ENCODE measurements around the gene ADCK2. TPM values are rescaled to one million over a fixed set of nuclear protein-coding genes. Genes with fewer than 3 reads are reported as not detected.

The ADCK2 gene
- total and polyA plus RNA-seq, 9 of the 15 experiments (the other 6 are each of a cell fraction or from before 2014, with no cell fraction given), result 0.08 to 14.3 (median 9.7) TPM

DNA sequence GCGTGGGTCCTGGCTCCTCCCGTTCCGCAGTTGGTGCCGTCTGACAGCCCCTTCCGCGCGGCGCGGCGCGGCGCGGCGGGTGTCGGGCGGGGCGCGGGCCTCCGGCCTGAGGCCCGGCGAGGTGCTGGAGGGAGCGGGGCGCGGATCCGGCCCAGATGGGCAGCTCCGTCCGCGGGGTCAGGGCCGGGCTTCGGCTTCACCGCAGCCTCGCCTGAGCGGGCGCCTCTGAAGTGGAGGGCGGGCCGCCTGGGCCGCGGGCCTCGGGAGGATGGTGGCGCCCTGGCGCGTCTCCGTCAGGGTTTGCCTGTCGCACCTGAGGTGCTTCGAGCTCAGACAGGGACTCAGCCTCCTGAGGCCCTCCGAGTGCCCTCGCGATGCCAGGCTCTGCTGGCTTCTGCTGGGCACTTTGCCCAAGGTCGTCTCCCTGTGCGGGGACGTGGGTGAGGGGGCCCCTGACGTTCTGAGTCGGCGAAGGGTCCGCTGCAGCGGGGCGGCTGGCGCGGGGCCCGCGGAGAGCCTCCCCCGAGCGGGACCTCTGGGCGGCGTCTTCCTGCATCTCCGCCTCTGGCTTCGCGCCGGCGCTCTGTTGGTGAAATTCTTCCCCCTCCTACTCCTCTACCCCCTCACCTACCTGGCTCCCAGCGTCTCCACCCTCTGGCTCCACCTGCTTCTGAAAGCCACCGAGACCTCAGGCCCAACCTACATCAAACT is 473 bp downstream of the ADCK2 start (continued):
- TF ChIP-seq, protein P1, sequence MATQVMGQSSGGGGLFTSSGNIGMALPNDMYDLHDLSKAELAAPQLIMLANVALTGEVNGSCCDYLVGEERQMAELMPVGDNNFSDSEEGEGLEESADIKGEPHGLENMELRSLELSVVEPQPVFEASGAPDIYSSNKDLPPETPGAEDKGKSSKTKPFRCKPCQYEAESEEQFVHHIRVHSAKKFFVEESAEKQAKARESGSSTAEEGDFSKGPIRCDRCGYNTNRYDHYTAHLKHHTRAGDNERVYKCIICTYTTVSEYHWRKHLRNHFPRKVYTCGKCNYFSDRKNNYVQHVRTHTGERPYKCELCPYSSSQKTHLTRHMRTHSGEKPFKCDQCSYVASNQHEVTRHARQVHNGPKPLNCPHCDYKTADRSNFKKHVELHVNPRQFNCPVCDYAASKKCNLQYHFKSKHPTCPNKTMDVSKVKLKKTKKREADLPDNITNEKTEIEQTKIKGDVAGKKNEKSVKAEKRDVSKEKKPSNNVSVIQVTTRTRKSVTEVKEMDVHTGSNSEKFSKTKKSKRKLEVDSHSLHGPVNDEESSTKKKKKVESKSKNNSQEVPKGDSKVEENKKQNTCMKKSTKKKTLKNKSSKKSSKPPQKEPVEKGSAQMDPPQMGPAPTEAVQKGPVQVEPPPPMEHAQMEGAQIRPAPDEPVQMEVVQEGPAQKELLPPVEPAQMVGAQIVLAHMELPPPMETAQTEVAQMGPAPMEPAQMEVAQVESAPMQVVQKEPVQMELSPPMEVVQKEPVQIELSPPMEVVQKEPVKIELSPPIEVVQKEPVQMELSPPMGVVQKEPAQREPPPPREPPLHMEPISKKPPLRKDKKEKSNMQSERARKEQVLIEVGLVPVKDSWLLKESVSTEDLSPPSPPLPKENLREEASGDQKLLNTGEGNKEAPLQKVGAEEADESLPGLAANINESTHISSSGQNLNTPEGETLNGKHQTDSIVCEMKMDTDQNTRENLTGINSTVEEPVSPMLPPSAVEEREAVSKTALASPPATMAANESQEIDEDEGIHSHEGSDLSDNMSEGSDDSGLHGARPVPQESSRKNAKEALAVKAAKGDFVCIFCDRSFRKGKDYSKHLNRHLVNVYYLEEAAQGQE (IDR thresholded peaks at IDR 0.05; ENCODE audit: borderline replicate concordance), result peak; percentile 3; the same call in 1 of the 2 replicates
- TF ChIP-seq, protein P1 (CRISPR knock-in tag; IDR thresholded peaks at IDR 0.05; ENCODE audit: low read depth), result no peak
- peak; percentile 85 for TF ChIP-seq CXXC5 (CRISPR knock-in tag; IDR thresholded peaks at IDR 0.05)
- TF ChIP-seq, protein P2, sequence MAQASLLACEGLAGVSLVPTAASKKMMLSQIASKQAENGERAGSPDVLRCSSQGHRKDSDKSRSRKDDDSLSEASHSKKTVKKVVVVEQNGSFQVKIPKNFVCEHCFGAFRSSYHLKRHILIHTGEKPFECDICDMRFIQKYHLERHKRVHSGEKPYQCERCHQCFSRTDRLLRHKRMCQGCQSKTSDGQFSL (CRISPR knock-in tag; IDR thresholded peaks at IDR 0.05), result 0 out of 2 replicates have a peak, but pooled peaks have one; percentile 26
- TF ChIP-seq, protein P2 (tag; IDR thresholded peaks at IDR 0.05), result no peak
- TF ChIP-seq MTA3 (IDR thresholded peaks at IDR 0.05; ENCODE audit: borderline replicate concordance), result 0 out of 2 replicates have a peak, but pooled peaks have one; percentile 77
- TF ChIP-seq TCF3 (CRISPR knock-in tag; IDR thresholded peaks at IDR 0.05), result no peak
- TF ChIP-seq CBFA2T3 (IDR thresholded peaks at IDR 0.05), result no peak
- TF ChIP-seq, protein P3, sequence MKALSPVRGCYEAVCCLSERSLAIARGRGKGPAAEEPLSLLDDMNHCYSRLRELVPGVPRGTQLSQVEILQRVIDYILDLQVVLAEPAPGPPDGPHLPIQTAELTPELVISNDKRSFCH (CRISPR knock-in tag; IDR thresholded peaks at IDR 0.05), result no peak
- TF ChIP-seq, protein P3 (tag; IDR thresholded peaks at IDR 0.05), result peak; percentile 84
- TF ChIP-seq CBX2 (IDR thresholded peaks at IDR 0.05; ENCODE audit: insufficient read depth, low read length, poor library complexity, severe bottlenecking), result no peak
- peak; percentile 76 for TF ChIP-seq KDM5B (IDR thresholded peaks at IDR 0.05; ENCODE audit: insufficient replicate concordance, low read depth, low read length)
- TF ChIP-seq RB1 (IDR thresholded peaks at IDR 0.05; ENCODE audit: low read depth), result peak; percentile 87
- no peak for TF ChIP-seq PURB (CRISPR knock-in tag; IDR thresholded peaks at IDR 0.05; ENCODE audit: low read depth)
- 0 out of 2 replicates have a peak, but pooled peaks have one; percentile 32 for TF ChIP-seq TARDBP (IDR thresholded peaks at IDR 0.05)
- no peak for TF ChIP-seq YBX1 (IDR thresholded peaks at IDR 0.05)
- peak; percentile 73 for TF ChIP-seq NFIC (IDR thresholded peaks at IDR 0.05)
